K562 (cell line): ENCODE data around the gene DGUOK.

Experiments
- EZH2 ChIP-seq: IDR thresholded peaks from 2 replicates; pipeline ENCODE4 v1.6.1; 2012; ENCODE audit warnings: low read depth, mild to moderate bottlenecking, inconsistent platforms, low read length, borderline replicate concordance
- SP1 ChIP-seq: sonication (generic); formaldehyde crosslinking; IDR thresholded peaks from 2 replicates; pipeline ENCODE4 v1.8.1; 2022; ENCODE audit warnings: mild to moderate bottlenecking, missing genetic modification reagents

GRCh38 chr2:73922681-73923080 lies 4.0 kb upstream of the DGUOK start:
- no peak for TF ChIP-seq EZH2
- TF ChIP-seq SP1: no peak
